Smooth muscle cell (in vitro differentiated cells): ENCODE measurements around the gene DHRS7B. TPM values are rescaled to one million over a fixed set of nuclear protein-coding genes. Genes with fewer than 3 reads are reported as not detected.

ENCODE experiments used
- DNase-seq: peaks from one replicate; lab custom pipeline; 2025; ENCODE audit not compliant: unreplicated experiment; lab: John Stamatoyannopoulos, UW
- H2AFZ ChIP-seq: fragments of 200-600 bp; sonication (generic); 2 replicates; pipeline ENCODE4 v1.6.0; 2016; ENCODE audit warnings: antibody characterized with exemption, low read depth, mild to moderate bottlenecking
- H3F3A ChIP-seq: fragments of 200-600 bp; sonication (generic); 2 replicates; pipeline ENCODE4 v1.6.0; 2017; ENCODE audit warnings: antibody characterized with exemption, low read depth
- H3K27ac ChIP-seq: fragments of 200-600 bp; sonication (generic); 2 replicates; pipeline ENCODE4 v1.5.1; 2016; ENCODE audit warnings: low read depth, mild to moderate bottlenecking
- H3K27me3 ChIP-seq: fragments of 200-600 bp; sonication (generic); 2 replicates; pipeline ENCODE4 v1.6.1; 2016; ENCODE audit warnings: low read depth, mild to moderate bottlenecking
- H3K36me3 ChIP-seq: fragments of 200-600 bp; sonication (generic); 2 replicates; pipeline ENCODE4 v1.5.1; 2016; ENCODE audit warnings: low read depth
- H3K4me1 ChIP-seq: fragments of 200-600 bp; sonication (generic); 2 replicates; pipeline ENCODE4 v1.5.1; 2016; ENCODE audit warnings: low read depth
- H3K4me2 ChIP-seq: fragments of 200-600 bp; sonication (generic); 2 replicates; pipeline ENCODE4 v1.6.0; 2016; ENCODE audit warnings: mild to moderate bottlenecking
- H3K4me3 ChIP-seq: fragments of 200-600 bp; sonication (generic); 2 replicates; pipeline ENCODE4 v1.5.1; 2016; ENCODE audit warnings: mild to moderate bottlenecking
- H3K79me2 ChIP-seq: fragments of 200-600 bp; sonication (generic); 2 replicates; pipeline ENCODE4 v1.6.0; 2016; ENCODE audit warnings: low read depth, mild to moderate bottlenecking
- H3K9ac ChIP-seq: fragments of 200-600 bp; sonication (generic); 2 replicates; pipeline ENCODE4 v1.6.0; 2016; ENCODE audit warnings: low read depth
- H3K9me3 ChIP-seq: fragments of 200-600 bp; sonication (generic); replicated peaks from 2 replicates; pipeline ENCODE4 v1.5.1; 2016; ENCODE audit warnings: low read depth
- H4K20me1 ChIP-seq: fragments of 200-600 bp; sonication (generic); 2 replicates; pipeline ENCODE4 v1.6.0; 2016; ENCODE audit warnings: low read depth
- CTCF ChIP-seq: fragments of 200-600 bp; sonication (generic); IDR thresholded peaks from 2 replicates; pipeline ENCODE4 v1.5.1; 2017; ENCODE audit warnings: borderline replicate concordance, mild to moderate bottlenecking, antibody characterized with exemption; ENCODE audit not compliant: insufficient read depth, poor library complexity, severe bottlenecking
- WGBS: methylation state at CpG from one replicate; pipeline ENCODE4 v1.1.7; 2016; ENCODE audit warnings: low lambda C conversion rate; 5-methylcytosine and 5-hydroxymethylcytosine counted together
- polyA plus RNA-seq: library from polyadenylated mRNA; unstranded; fragments of >200 nt; fragmentation: Nextera tagmentation; extraction: Ambion mirVana; gene quantifications from 2 replicates; pipeline ENCODE4 v1.2.1, GENCODE V29; 2016
- total RNA-seq: library from RNA; depleted of rRNA; stranded (reverse); fragments of >200 nt; gene quantifications from 2 replicates; pipeline ENCODE4 v1.2.3, GENCODE V29; 2014

DHRS7B gene
- total and polyA plus RNA-seq, 2 experiments from 2014 or later, result 30.0 to 32.5 TPM

- WGBS, result 69% methylated on average over 5 of the region's 5 CpGs
- H3K9ac ChIP-seq, result no peak overlapping the region
- no peaks in the 10 kb centered on the region for H3K36me3 ChIP-seq
- no peak overlapping the region for H3K4me2 ChIP-seq
- no peak overlapping the region for H3K4me3 ChIP-seq
- H3F3A ChIP-seq, result peaks cover 6% of the 10 kb centered on the region
- H3K9me3 ChIP-seq, result no peaks in the 10 kb centered on the region
- H3K27me3 ChIP-seq, result no peaks in the 10 kb centered on the region
- no peak for DNase-seq
- H3K27ac ChIP-seq, result no peak overlapping the region
- H3K4me1 ChIP-seq, result no peaks in the 10 kb centered on the region
- no peaks in the 10 kb centered on the region for H3K79me2 ChIP-seq
- no peak for TF ChIP-seq CTCF
- no peaks in the 10 kb centered on the region for H4K20me1 ChIP-seq
- no peak overlapping the region for H2AFZ ChIP-seq
These were observed 32.5 kb upstream of the DHRS7B start for GRCh38 chr17:21094298-21094704.

- Histone ChIP-seq H4K20me1 (no peaks in the 10 kb centered on the region), H3K9ac (no peak overlapping the region), H3K4me1 (no peaks in the 10 kb centered on the region), H3F3A (no peaks in the 10 kb centered on the region), H3K4me3 (no peak overlapping the region), H3K27me3 (no peaks in the 10 kb centered on the region), H3K79me2 (no peaks in the 10 kb centered on the region), H3K9me3 (no peaks in the 10 kb centered on the region), H3K27ac (no peak overlapping the region), H2AFZ (no peak overlapping the region), H3K36me3 (no peaks in the 10 kb centered on the region), H3K4me2 (no peak overlapping the region)
- no peak for TF ChIP-seq CTCF
- no peak for DNase-seq
- 97% methylated on average over 3 of the region's 3 CpGs for WGBS
These were observed 31.0 kb upstream of the DHRS7B start for GRCh38 chr17:21095735-21096134.

DNA sequence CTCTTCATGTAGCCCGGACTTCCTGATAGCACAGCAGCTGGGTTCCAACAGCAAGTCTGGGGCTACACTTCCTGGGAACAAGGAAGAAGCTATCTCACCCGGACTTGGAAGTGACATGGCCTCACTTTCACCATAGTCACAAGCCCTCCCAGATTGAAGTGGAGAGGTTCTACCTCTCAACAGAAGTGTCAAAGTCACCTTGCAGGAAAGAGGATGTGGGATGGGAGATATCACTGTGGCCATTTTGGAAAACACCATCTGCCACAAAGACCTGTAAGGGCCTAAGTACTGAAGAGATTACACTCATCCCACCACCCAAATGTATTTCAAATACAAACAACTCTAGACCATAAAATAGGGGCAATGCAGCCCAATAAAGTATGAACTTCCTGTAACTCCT lies 29.9 kb upstream of the DHRS7B start:
- H3K9me3 ChIP-seq, result no peaks in the 10 kb centered on the region
- H3K4me3 ChIP-seq, result no peak overlapping the region
- TF ChIP-seq CTCF, result no peak
- H3K36me3 ChIP-seq, result no peaks in the 10 kb centered on the region
- no peak overlapping the region for H3K9ac ChIP-seq
- no peak overlapping the region for H3K4me2 ChIP-seq
- no peaks in the 10 kb centered on the region for H3K79me2 ChIP-seq
- no peaks in the 10 kb centered on the region for H4K20me1 ChIP-seq
- no peak overlapping the region for H2AFZ ChIP-seq
- 86% methylated on average over 2 of the region's 2 CpGs for WGBS
- H3K4me1 ChIP-seq, result no peaks in the 10 kb centered on the region
- no peak overlapping the region for H3K27ac ChIP-seq
- no peaks in the 10 kb centered on the region for H3K27me3 ChIP-seq
- no peaks in the 10 kb centered on the region for H3F3A ChIP-seq
- DNase-seq, result no peak

DNA sequence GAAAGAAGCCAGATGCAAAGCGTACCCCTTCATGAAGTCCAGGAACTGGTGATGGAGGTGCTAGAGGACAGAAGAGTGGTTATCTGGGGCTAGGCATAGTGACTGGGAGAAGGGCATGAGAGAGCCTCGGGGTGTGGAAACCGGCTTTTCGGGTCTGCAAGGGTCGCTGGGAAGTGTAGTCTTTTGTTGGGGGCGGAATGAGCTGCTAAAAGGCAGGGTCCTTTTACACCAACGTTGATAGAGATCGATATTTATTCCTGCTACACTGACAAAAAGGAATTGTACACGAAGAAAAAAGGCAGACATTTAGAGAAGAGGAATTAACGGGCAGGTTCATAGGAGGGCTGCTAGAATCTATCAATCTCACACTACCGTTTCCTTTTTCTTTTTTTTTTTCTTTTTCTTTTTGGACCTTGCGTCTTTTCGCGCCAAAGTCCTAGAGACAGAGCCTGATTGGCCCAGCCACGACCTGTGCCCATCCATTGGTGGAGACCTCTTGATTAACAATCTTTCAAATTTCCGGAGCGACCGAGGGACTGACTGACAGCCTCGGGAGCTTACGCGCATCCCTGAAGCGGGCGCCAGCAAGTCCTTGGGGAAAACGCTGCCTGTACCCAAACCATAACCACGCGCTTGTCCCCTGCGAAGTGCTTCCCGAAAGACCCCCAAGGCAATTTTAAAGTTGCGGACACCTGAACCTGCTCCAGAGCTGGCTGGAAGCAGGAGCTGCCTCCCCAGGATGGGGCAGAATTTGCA lies 27.7 kb upstream of the DHRS7B start:
- no peaks in the 10 kb centered on the region for H3K4me1 ChIP-seq
- H3K79me2 ChIP-seq, result no peaks in the 10 kb centered on the region
- DNase-seq, result no peak
- no peaks in the 10 kb centered on the region for H3F3A ChIP-seq
- H3K4me3 ChIP-seq, result peak overlapping the region; percentile 62
- H3K9me3 ChIP-seq, result no peaks in the 10 kb centered on the region
- no peak overlapping the region for H3K27ac ChIP-seq
- no peaks in the 10 kb centered on the region for H3K27me3 ChIP-seq
- peak overlapping the region; percentile 31 for H3K9ac ChIP-seq
- H3K4me2 ChIP-seq, result peak overlapping the region; percentile 94
- H4K20me1 ChIP-seq, result no peaks in the 10 kb centered on the region
- H2AFZ ChIP-seq, result peak overlapping the region; percentile 76
- 2% methylated on average over 28 of the region's 29 CpGs for WGBS
- no peaks in the 10 kb centered on the region for H3K36me3 ChIP-seq
- no peak for TF ChIP-seq CTCF
